Stimulated activated CD4-positive, alpha-beta T cell treated with anti-CD3 and anti-CD28 coated beads, Interleukin-1b, Interleukin-23, amount 100 ng/mL, for 4 hours (primary cell): ENCODE data around the gene MAPT.
"Not testable (repeated sequence)": the region's sequence is repeated elsewhere in the genome, so short reads cannot be mapped to it uniquely, and the experiment has no call there.

ENCODE experiments used
- DNase-seq, 2 donors: peaks; one replicate each; pipeline ENCODE4 v3.0.0-alpha.2; 2020; ENCODE audit warnings: low read depth in 2 of 2

MAPT gene

DNA sequence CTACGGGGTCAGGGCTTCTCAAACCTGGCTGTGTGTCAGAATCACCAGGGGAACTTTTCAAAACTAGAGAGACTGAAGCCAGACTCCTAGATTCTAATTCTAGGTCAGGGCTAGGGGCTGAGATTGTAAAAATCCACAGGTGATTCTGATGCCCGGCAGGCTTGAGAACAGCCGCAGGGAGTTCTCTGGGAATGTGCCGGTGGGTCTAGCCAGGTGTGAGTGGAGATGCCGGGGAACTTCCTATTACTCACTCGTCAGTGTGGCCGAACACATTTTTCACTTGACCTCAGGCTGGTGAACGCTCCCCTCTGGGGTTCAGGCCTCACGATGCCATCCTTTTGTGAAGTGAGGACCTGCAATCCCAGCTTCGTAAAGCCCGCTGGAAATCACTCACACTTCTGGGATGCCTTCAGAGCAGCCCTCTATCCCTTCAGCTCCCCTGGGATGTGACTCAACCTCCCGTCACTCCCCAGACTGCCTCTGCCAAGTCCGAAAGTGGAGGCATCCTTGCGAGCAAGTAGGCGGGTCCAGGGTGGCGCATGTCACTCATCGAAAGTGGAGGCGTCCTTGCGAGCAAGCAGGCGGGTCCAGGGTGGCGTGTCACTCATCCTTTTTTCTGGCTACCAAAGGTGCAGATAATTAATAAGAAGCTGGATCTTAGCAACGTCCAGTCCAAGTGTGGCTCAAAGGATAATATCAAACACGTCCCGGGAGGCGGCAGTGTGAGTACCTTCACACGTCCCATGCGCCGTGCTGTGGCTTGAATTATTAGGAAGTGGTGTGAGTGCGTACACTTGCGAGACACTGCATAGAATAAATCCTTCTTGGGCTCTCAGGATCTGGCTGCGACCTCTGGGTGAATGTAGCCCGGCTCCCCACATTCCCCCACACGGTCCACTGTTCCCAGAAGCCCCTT, 115.6 kb downstream of the MAPT start:
- DNase-seq = no peak

DNA sequence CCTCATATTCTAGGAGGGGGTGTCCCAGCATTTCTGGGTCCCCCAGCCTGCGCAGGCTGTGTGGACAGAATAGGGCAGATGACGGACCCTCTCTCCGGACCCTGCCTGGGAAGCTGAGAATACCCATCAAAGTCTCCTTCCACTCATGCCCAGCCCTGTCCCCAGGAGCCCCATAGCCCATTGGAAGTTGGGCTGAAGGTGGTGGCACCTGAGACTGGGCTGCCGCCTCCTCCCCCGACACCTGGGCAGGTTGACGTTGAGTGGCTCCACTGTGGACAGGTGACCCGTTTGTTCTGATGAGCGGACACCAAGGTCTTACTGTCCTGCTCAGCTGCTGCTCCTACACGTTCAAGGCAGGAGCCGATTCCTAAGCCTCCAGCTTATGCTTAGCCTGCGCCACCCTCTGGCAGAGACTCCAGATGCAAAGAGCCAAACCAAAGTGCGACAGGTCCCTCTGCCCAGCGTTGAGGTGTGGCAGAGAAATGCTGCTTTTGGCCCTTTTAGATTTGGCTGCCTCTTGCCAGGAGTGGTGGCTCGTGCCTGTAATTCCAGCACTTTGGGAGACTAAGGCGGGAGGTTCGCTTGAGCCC, 116.3 kb downstream of the MAPT start:
- no peak for DNase-seq

DNA sequence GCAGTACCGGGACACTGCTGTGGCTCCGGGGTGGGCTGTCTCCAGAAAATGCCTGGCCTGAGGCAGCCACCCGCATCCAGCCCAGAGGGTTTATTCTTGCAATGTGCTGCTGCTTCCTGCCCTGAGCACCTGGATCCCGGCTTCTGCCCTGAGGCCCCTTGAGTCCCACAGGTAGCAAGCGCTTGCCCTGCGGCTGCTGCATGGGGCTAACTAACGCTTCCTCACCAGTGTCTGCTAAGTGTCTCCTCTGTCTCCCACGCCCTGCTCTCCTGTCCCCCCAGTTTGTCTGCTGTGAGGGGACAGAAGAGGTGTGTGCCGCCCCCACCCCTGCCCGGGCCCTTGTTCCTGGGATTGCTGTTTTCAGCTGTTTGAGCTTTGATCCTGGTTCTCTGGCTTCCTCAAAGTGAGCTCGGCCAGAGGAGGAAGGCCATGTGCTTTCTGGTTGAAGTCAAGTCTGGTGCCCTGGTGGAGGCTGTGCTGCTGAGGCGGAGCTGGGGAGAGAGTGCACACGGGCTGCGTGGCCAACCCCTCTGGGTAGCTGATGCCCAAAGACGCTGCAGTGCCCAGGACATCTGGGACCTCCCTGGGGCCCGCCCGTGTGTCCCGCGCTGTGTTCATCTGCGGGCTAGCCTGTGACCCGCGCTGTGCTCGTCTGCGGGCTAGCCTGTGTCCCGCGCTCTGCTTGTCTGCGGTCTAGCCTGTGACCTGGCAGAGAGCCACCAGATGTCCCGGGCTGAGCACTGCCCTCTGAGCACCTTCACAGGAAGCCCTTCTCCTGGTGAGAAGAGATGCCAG, 117.6 kb downstream of the MAPT start:
- no peak for DNase-seq

DNA sequence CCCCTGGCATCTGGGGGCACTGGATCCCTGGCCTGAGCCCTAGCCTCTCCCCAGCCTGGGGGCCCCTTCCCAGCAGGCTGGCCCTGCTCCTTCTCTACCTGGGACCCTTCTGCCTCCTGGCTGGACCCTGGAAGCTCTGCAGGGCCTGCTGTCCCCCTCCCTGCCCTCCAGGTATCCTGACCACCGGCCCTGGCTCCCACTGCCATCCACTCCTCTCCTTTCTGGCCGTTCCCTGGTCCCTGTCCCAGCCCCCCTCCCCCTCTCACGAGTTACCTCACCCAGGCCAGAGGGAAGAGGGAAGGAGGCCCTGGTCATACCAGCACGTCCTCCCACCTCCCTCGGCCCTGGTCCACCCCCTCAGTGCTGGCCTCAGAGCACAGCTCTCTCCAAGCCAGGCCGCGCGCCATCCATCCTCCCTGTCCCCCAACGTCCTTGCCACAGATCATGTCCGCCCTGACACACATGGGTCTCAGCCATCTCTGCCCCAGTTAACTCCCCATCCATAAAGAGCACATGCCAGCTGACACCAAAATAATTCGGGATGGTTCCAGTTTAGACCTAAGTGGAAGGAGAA, 118.2 kb downstream of the MAPT start:
- DNase-seq = no peak

DNA sequence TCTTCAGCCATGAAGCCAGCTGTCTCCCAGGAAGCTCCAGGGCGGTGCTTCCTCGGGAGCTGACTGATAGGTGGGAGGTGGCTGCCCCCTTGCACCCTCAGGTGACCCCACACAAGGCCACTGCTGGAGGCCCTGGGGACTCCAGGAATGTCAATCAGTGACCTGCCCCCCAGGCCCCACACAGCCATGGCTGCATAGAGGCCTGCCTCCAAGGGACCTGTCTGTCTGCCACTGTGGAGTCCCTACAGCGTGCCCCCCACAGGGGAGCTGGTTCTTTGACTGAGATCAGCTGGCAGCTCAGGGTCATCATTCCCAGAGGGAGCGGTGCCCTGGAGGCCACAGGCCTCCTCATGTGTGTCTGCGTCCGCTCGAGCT, 118.8 kb downstream of the MAPT start:
- no peak for DNase-seq

DNA sequence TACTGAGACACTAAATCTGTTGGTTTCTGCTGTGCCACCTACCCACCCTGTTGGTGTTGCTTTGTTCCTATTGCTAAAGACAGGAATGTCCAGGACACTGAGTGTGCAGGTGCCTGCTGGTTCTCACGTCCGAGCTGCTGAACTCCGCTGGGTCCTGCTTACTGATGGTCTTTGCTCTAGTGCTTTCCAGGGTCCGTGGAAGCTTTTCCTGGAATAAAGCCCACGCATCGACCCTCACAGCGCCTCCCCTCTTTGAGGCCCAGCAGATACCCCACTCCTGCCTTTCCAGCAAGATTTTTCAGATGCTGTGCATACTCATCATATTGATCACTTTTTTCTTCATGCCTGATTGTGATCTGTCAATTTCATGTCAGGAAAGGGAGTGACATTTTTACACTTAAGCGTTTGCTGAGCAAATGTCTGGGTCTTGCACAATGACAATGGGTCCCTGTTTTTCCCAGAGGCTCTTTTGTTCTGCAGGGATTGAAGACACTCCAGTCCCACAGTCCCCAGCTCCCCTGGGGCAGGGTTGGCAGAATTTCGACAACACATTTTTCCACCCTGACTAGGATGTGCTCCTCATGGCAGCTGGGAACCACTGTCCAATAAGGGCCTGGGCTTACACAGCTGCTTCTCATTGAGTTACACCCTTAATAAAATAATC, 119.3 kb downstream of the MAPT start:
- DNase-seq = no peak

DNA sequence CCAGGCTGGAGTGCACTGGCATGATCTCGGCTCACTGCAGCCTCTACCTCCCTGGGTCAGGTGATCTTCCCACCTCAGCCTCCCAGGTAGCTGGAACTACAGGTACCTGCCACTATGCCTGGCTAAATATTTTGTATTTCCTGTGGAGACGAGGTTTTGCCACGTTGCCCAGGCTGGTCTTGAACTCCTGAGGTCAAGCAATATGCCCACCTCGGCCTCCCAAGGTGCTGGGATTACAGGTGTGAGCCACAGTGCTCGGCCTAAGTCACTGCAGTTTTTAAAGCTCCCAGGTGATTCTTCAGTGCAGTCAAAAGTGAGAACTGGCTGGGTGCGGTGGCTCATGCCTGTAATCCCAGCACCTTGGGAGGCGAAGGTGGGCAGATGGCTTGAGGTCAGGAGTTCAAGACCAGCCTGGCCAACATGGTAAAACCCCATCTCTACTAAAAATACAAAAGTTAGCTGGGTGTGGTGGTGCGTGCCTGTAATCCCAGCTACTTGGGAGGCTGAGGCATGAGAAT, 125.1 kb downstream of the MAPT start:
- DNase-seq = not testable (repeated sequence)

DNA sequence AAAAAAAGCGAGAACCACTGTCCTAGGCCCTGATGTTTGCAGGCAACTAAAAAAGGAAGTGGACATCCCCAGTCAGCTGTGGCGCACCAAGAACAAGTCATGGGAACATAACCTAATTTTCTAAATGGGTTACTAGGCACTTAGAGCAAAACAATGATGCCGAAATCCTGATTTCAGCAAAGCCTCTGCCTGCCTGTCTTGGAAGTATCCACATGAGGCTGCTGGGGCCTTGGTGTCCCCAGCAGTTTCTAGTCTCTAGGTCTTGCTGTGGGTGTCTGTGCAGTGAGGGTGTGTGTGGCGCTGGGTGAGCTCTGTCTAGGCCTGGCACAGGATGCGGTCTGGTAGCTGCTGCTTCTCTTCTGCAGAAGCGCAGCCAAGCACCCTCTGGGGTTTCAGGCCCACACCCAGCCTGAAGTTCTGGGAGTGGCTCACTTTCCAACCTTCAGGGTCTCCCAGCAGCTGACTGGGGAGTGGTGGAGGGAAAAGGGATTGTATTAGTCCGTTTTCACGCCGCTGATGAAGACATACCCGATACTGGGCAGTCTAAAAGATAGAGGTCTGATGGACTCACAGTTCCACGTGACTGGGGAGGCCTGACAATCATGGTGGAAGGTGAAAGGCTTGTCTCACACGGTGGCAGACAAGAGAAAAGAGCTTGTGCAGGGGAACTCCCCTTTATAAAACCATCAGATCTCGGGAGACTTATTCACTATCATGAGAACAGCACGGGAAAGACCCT, 125.8 kb downstream of the MAPT start:
- DNase-seq = peak in 1 of 2 donors; percentile 15

DNA sequence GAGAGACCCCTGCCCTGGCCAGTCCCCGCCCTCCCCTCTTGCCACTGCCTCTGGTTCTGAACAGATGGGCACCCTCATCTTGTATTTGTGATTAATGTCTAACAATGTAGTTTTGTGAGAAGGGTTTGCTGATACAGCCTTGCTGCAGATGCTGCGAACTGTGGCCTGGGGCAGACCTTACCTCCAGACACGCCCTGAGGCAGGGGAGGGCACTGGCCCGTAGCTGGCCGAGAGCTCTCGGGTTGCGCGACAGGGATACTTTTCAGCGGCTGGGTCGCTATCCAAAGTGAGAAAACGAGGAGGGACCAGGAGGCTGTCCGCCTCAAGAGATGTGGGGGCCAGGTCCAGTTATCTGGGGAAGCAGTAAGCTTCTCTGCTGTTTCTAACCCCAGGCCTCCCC, 126.6 kb downstream of the MAPT start:
- no peak for DNase-seq

DNA sequence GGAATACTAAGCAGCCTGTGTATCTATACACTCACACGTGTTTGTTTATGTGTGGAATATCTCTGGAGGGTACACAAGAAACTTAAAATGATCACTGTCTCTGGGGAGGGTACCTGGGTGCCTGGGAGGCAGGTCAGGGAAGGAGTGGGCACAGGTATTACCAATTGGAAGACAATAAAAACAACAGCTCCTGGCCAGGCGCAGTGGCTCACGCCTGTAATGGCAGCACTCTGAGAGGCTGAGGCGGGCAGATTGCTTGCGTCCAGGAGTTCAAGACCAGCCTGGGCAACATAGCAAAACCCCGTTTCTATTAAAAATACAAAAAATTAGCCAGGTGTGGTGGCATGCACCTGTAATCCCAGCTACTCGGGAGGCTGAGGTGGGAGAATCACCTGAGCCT, 129.0 kb downstream of the MAPT start:
- DNase-seq = not testable (repeated sequence)

DNA sequence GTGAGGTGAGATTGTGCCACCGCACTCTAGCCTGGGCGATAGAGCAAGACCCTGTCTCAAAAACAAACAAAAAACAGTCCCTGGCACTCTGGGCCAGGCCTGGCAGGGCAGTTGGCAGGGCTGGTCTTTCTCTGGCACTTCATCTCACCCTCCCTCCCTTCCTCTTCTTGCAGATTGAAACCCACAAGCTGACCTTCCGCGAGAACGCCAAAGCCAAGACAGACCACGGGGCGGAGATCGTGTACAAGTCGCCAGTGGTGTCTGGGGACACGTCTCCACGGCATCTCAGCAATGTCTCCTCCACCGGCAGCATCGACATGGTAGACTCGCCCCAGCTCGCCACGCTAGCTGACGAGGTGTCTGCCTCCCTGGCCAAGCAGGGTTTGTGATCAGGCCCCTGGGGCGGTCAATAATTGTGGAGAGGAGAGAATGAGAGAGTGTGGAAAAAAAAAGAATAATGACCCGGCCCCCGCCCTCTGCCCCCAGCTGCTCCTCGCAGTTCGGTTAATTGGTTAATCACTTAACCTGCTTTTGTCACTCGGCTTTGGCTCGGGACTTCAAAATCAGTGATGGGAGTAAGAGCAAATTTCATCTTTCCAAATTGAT, 129.5 kb downstream of the MAPT start:
- no peak for DNase-seq

DNA sequence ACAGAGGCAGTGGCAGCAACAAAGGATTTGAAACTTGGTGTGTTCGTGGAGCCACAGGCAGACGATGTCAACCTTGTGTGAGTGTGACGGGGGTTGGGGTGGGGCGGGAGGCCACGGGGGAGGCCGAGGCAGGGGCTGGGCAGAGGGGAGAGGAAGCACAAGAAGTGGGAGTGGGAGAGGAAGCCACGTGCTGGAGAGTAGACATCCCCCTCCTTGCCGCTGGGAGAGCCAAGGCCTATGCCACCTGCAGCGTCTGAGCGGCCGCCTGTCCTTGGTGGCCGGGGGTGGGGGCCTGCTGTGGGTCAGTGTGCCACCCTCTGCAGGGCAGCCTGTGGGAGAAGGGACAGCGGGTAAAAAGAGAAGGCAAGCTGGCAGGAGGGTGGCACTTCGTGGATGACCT, 130.2 kb downstream of the MAPT start:
- no peak for DNase-seq

DNA sequence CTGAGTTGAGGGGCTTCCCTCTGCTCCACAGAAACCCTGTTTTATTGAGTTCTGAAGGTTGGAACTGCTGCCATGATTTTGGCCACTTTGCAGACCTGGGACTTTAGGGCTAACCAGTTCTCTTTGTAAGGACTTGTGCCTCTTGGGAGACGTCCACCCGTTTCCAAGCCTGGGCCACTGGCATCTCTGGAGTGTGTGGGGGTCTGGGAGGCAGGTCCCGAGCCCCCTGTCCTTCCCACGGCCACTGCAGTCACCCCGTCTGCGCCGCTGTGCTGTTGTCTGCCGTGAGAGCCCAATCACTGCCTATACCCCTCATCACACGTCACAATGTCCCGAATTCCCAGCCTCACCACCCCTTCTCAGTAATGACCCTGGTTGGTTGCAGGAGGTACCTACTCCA, 130.7 kb downstream of the MAPT start:
- DNase-seq = no peak

DNA sequence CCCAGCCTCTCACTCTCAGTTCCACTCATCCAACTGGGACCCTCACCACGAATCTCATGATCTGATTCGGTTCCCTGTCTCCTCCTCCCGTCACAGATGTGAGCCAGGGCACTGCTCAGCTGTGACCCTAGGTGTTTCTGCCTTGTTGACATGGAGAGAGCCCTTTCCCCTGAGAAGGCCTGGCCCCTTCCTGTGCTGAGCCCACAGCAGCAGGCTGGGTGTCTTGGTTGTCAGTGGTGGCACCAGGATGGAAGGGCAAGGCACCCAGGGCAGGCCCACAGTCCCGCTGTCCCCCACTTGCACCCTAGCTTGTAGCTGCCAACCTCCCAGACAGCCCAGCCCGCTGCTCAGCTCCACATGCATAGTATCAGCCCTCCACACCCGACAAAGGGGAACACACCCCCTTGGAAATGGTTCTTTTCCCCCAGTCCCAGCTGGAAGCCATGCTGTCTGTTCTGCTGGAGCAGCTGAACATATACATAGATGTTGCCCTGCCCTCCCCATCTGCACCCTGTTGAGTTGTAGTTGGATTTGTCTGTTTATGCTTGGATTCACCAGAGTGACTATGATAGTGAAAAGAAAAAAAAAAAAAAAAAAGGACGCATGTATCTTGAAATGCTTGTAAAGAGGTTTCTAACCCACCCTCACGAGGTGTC, 131.3 kb downstream of the MAPT start:
- DNase-seq = no peak

DNA sequence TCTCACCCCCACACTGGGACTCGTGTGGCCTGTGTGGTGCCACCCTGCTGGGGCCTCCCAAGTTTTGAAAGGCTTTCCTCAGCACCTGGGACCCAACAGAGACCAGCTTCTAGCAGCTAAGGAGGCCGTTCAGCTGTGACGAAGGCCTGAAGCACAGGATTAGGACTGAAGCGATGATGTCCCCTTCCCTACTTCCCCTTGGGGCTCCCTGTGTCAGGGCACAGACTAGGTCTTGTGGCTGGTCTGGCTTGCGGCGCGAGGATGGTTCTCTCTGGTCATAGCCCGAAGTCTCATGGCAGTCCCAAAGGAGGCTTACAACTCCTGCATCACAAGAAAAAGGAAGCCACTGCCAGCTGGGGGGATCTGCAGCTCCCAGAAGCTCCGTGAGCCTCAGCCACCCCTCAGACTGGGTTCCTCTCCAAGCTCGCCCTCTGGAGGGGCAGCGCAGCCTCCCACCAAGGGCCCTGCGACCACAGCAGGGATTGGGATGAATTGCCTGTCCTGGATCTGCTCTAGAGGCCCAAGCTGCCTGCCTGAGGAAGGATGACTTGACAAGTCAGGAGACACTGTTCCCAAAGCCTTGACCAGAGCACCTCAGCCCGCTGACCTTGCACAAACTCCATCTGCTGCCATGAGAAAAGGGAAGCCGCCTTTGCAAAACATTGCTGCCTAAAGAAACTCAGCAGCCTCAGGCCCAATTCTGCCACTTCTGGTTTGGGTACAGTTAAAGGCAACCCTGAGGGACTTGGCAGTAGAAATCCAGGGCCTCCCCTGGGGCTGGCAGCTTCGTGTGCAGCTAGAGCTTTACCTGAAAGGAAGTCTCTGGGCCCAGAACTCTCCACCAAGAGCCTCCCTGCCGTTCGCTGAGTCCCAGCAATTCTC, 132.1 kb downstream of the MAPT start:
- no peak for DNase-seq

DNA sequence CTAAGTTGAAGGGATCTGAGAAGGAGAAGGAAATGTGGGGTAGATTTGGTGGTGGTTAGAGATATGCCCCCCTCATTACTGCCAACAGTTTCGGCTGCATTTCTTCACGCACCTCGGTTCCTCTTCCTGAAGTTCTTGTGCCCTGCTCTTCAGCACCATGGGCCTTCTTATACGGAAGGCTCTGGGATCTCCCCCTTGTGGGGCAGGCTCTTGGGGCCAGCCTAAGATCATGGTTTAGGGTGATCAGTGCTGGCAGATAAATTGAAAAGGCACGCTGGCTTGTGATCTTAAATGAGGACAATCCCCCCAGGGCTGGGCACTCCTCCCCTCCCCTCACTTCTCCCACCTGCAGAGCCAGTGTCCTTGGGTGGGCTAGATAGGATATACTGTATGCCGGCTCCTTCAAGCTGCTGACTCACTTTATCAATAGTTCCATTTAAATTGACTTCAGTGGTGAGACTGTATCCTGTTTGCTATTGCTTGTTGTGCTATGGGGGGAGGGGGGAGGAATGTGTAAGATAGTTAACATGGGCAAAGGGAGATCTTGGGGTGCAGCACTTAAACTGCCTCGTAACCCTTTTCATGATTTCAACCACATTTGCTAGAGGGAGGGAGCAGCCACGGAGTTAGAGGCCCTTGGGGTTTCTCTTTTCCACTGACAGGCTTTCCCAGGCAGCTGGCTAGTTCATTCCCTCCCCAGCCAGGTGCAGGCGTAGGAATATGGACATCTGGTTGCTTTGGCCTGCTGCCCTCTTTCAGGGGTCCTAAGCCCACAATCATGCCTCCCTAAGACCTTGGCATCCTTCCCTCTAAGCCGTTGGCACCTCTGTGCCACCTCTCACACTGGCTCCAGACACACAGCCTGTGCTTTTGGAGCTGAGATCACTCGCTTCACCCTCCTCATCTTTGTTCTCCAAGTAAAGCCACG, 133.0 kb downstream of the MAPT start:
- no peak for DNase-seq

DNA sequence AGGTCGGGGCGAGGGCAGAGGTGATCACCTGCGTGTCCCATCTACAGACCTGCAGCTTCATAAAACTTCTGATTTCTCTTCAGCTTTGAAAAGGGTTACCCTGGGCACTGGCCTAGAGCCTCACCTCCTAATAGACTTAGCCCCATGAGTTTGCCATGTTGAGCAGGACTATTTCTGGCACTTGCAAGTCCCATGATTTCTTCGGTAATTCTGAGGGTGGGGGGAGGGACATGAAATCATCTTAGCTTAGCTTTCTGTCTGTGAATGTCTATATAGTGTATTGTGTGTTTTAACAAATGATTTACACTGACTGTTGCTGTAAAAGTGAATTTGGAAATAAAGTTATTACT, 133.6 kb downstream of the MAPT start:
- DNase-seq = no peak

DNA sequence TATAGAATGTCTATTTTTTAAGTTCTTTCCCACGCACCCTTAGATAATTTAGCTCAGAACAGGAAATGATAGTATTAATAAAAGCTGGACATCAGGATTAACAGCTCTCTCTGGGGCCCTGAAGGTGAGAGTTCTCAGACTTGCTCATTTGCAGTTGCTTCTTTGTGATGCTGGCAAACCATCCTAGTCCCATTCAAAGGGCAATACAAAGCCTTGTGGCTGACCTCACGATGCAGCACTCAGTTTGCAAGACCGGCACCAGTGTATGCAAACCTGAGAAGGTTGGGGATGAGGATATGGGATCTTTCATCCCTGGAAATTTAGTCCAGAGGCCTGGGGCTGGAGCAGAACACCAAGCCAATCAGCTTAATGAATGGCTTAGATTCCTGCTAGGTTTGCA, 134.0 kb downstream of the MAPT start:
- no peak for DNase-seq
